Astrocyte (in vitro differentiated cells and primary cell): ENCODE data around the gene COMMD9. TPM values are rescaled to one million over a fixed set of nuclear protein-coding genes. Genes with fewer than 3 reads are reported as not detected.

Source experiments
- DNase-seq: peaks from one replicate; pipeline ENCODE4 v3.0.0-alpha.2; 2010; ENCODE audit warnings: low read depth
- FAIRE-seq: peaks from 2 replicates; lab custom pipeline; 2011; peaks lifted over from hg19 to GRCh38; lab: Jason Lieb, UNC
- H2AFZ ChIP-seq: 2 replicates; pipeline ENCODE4 v1.6.0; 2012; ENCODE audit warnings: low read depth, low read length, inconsistent platforms
- H3K27ac ChIP-seq: 2 replicates; pipeline ENCODE4 v1.5.1; 2011; ENCODE audit warnings: low read depth, low read length, inconsistent platforms
- H3K27me3 ChIP-seq: 2 replicates; pipeline ENCODE4 v1.6.0; 2011; ENCODE audit warnings: low read length, inconsistent platforms; ENCODE audit not compliant: insufficient read depth
- H3K36me3 ChIP-seq: 2 replicates; pipeline ENCODE4 v1.5.1; 2011; ENCODE audit warnings: low read length, inconsistent platforms; ENCODE audit not compliant: insufficient read depth
- H3K4me1 ChIP-seq: 2 replicates; pipeline ENCODE4 v1.5.1; 2011; ENCODE audit warnings: low read length, inconsistent platforms; ENCODE audit not compliant: insufficient read depth
- H3K4me2 ChIP-seq: 2 replicates; pipeline ENCODE4 v1.6.0; 2012; ENCODE audit warnings: low read length, inconsistent platforms
- H3K4me3 ChIP-seq: 2 replicates; pipeline ENCODE4 v1.5.1; 2011; ENCODE audit warnings: low read depth, mild to moderate bottlenecking, low read length, inconsistent platforms; ENCODE audit not compliant: insufficient read depth
- H3K79me2 ChIP-seq: 2 replicates; pipeline ENCODE4 v1.6.0; 2012; ENCODE audit warnings: mild to moderate bottlenecking, low read length, inconsistent platforms; ENCODE audit not compliant: insufficient read depth
- H3K9ac ChIP-seq: 2 replicates; pipeline ENCODE4 v1.6.0; 2012; ENCODE audit warnings: mild to moderate bottlenecking, low read length, inconsistent platforms
- H3K9me3 ChIP-seq: 2 replicates; pipeline ENCODE4 v1.5.1; 2012; ENCODE audit warnings: low read depth, mild to moderate bottlenecking, low read length, inconsistent platforms; ENCODE audit not compliant: insufficient read depth
- H4K20me1 ChIP-seq: 2 replicates; pipeline ENCODE4 v1.6.0; 2012; ENCODE audit warnings: low read length, inconsistent platforms; ENCODE audit not compliant: insufficient read depth
- H3K27ac Mint-ChIP-seq: one replicate; pipeline ENCODE4 v1.8.0; 2021; ENCODE audit warnings: mild to moderate bottlenecking, mixed read lengths; ENCODE audit not compliant: unreplicated experiment
- H3K27me3 Mint-ChIP-seq: one replicate; pipeline ENCODE4 v1.8.0; 2021; ENCODE audit warnings: low read depth, mixed read lengths; ENCODE audit not compliant: unreplicated experiment
- H3K36me3 Mint-ChIP-seq: one replicate; pipeline ENCODE4 v1.8.0; 2021; ENCODE audit warnings: low read depth, mixed read lengths; ENCODE audit not compliant: unreplicated experiment
- H3K4me1 Mint-ChIP-seq: one replicate; pipeline ENCODE4 v1.8.0; 2021; ENCODE audit warnings: low read depth, mixed read lengths; ENCODE audit not compliant: unreplicated experiment
- H3K4me3 Mint-ChIP-seq: one replicate; pipeline ENCODE4 v1.8.0; 2021; ENCODE audit warnings: mild to moderate bottlenecking, moderate library complexity, mixed read lengths; ENCODE audit not compliant: unreplicated experiment
- H3K9me3 Mint-ChIP-seq: one replicate; pipeline ENCODE4 v1.8.0; 2021; ENCODE audit warnings: mild to moderate bottlenecking, mixed read lengths; ENCODE audit not compliant: unreplicated experiment
- CTCF ChIP-seq: IDR thresholded peaks from 2 replicates; pipeline ENCODE4 v1.5.1; 2011; ENCODE audit warnings: low read depth, mild to moderate bottlenecking, inconsistent platforms, low read length, moderate library complexity; ENCODE audit not compliant: insufficient read depth
- EZH2 ChIP-seq: IDR thresholded peaks from 2 replicates; pipeline ENCODE4 v1.6.1; 2012; ENCODE audit warnings: mild to moderate bottlenecking, low read length, inconsistent platforms; ENCODE audit not compliant: insufficient read depth
- total RNA-seq: library from RNA; stranded (reverse); gene quantifications from 2 replicates; pipeline ENCODE4 v1.2.1, GENCODE V29; 2021

COMMD9 gene
- total RNA-seq, 1 donor from 2014 or later = 78.4 TPM

GRCh38 chr11:36317992-36318391, 28.8 kb upstream of the COMMD9 start:
- Histone ChIP-seq H3K9ac (no peak overlapping the region), H3K4me2 (no peak overlapping the region), H2AFZ (no peak overlapping the region), H3K36me3 (no peaks in the 10 kb centered on the region), H3K79me2 (no peaks in the 10 kb centered on the region), H3K27me3 (no peaks in the 10 kb centered on the region), H3K27ac (no peak overlapping the region), H3K4me1 (no peaks in the 10 kb centered on the region), H4K20me1 (no peaks in the 10 kb centered on the region), H3K4me3 (no peak overlapping the region), H3K9me3 (no peaks in the 10 kb centered on the region)
- DNase-seq (no peak), FAIRE-seq (no peak)
- peaks cover under 1% of the 10 kb centered on the region for H3K4me1 Mint-ChIP-seq
- peaks cover 3% of the 10 kb centered on the region for H3K9me3 Mint-ChIP-seq
- TF ChIP-seq CTCF (no peak), EZH2 (no peak)
- H3K4me3 Mint-ChIP-seq = no peak overlapping the region
- no peaks in the 10 kb centered on the region for H3K36me3 Mint-ChIP-seq
- H3K27me3 Mint-ChIP-seq = peaks cover 35% of the 10 kb centered on the region
- H3K27ac Mint-ChIP-seq = no peak overlapping the region

GRCh38 chr11:36316049-36316448, 26.8 kb upstream of the COMMD9 start:
- H2AFZ ChIP-seq = no peak overlapping the region
- Mint-ChIP-seq H3K4me1 (peaks cover 15% of the 10 kb centered on the region), H3K27ac (no peak overlapping the region), H3K27me3 (peaks cover 31% of the 10 kb centered on the region), H3K9me3 (peaks cover 3% of the 10 kb centered on the region), H3K4me3 (no peak overlapping the region), H3K36me3 (no peaks in the 10 kb centered on the region)
- TF ChIP-seq EZH2 (no peak), CTCF (no peak)
- no peaks in the 10 kb centered on the region for H3K9me3 ChIP-seq
- no peaks in the 10 kb centered on the region for H3K36me3 ChIP-seq
- H3K4me2 ChIP-seq = no peak overlapping the region
- H3K4me3 ChIP-seq = no peak overlapping the region
- no peak overlapping the region for H3K9ac ChIP-seq
- H3K4me1 ChIP-seq = peaks cover 12% of the 10 kb centered on the region
- no peaks in the 10 kb centered on the region for H3K27me3 ChIP-seq
- FAIRE-seq (no peak), DNase-seq (no peak)
- H3K79me2 ChIP-seq = no peaks in the 10 kb centered on the region
- no peaks in the 10 kb centered on the region for H4K20me1 ChIP-seq
- no peak overlapping the region for H3K27ac ChIP-seq

GRCh38 chr11:36314434-36314767, 25.2 kb upstream of the COMMD9 start:
- no peak overlapping the region for H3K4me3 ChIP-seq
- no peak overlapping the region for H3K27ac ChIP-seq
- no peak overlapping the region for H2AFZ ChIP-seq
- TF ChIP-seq EZH2 = no peak
- no peak for TF ChIP-seq CTCF
- H3K4me1 ChIP-seq = peaks cover 16% of the 10 kb centered on the region
- H3K27me3 Mint-ChIP-seq = peaks cover 31% of the 10 kb centered on the region
- no peaks in the 10 kb centered on the region for H3K36me3 Mint-ChIP-seq
- no peak overlapping the region for H3K27ac Mint-ChIP-seq
- H3K36me3 ChIP-seq = no peaks in the 10 kb centered on the region
- no peaks in the 10 kb centered on the region for H3K27me3 ChIP-seq
- no peak for FAIRE-seq
- H3K79me2 ChIP-seq = no peaks in the 10 kb centered on the region
- no peak for DNase-seq
- no peaks in the 10 kb centered on the region for H3K9me3 ChIP-seq
- H4K20me1 ChIP-seq = no peaks in the 10 kb centered on the region
- H3K4me3 Mint-ChIP-seq = no peak overlapping the region
- H3K4me1 Mint-ChIP-seq = peaks cover 19% of the 10 kb centered on the region
- H3K9me3 Mint-ChIP-seq = peaks cover 3% of the 10 kb centered on the region
- no peak overlapping the region for H3K9ac ChIP-seq
- H3K4me2 ChIP-seq = no peak overlapping the region
